IMR-90 (cell line): ENCODE measurements around the gene RHOF. TPM values are rescaled to one million over a fixed set of nuclear protein-coding genes. Genes with fewer than 3 reads are reported as not detected.

Source experiments
- polyA plus RNA-seq, 3 experiments: library from polyadenylated mRNA; depleted of rRNA; stranded (reverse); fragments of >200 nt; gene quantifications; 2 replicates each; pipeline ENCODE4 v1.2.3, GENCODE V29; 2012; ENCODE audit warnings: low replicate concordance in 1 of 3
- total RNA-seq: library from RNA; depleted of rRNA; stranded (reverse); fragments of >200 nt; gene quantifications from 2 replicates; pipeline ENCODE4 v1.2.3, GENCODE V29; 2012; rRNA removed

The RHOF gene
- total and polyA plus RNA-seq, 2 of the 4 experiments (the other 2 are of a cell fraction) = 3.0 to 5.1 TPM

Other genes with a start within 250 kb of the RHOF start
- 21.1 and 24.2 TPM in 2 replicates for gene KDM2B, start 212.7 kb downstream of the RHOF start, total RNA-seq
- gene KDM2B, start 212.7 kb downstream of the RHOF start, polyA plus RNA-seq (2012; rRNA removed) = 22.6 and 30.7 TPM in 2 replicates
- gene ORAI1, start 167.2 kb downstream of the RHOF start, total RNA-seq = 3.9 and 4.4 TPM in 2 replicates
- 22.7 and 31.1 TPM in 2 replicates for gene ORAI1, start 167.2 kb downstream of the RHOF start, polyA plus RNA-seq (2012; rRNA removed)
- gene MORN3, start 124.0 kb downstream of the RHOF start, total RNA-seq = 0.18 and 0.28 TPM in 2 replicates
- 0.22 and 0.37 TPM in 2 replicates for gene MORN3, start 124.0 kb downstream of the RHOF start, polyA plus RNA-seq (2012; rRNA removed)
- 9.2 and 10.6 TPM in 2 replicates for gene TMEM120B, start 80.9 kb downstream of the RHOF start, total RNA-seq
- gene TMEM120B, start 80.9 kb downstream of the RHOF start, polyA plus RNA-seq (2012; rRNA removed) = 18.3 and 18.4 TPM in 2 replicates
- gene SETD1B, start 10.3 kb upstream of the RHOF start, total RNA-seq = 0.83 and 0.90 TPM in 2 replicates
- gene SETD1B, start 10.3 kb upstream of the RHOF start, polyA plus RNA-seq (2012; rRNA removed) = 5.1 and 5.5 TPM in 2 replicates
- 0.18 TPM in 1 of 2 replicates, not detected in the other for gene HPD, start 65.2 kb upstream of the RHOF start, total RNA-seq
- gene HPD, start 65.2 kb upstream of the RHOF start, polyA plus RNA-seq (2012; rRNA removed) = 0.14 and 0.15 TPM in 2 replicates
- gene PSMD9, start 95.1 kb upstream of the RHOF start, total RNA-seq = 142 and 156 TPM in 2 replicates
- 135 and 138 TPM in 2 replicates for gene PSMD9, start 95.1 kb upstream of the RHOF start, polyA plus RNA-seq (2012; rRNA removed)
- 9.1 and 9.4 TPM in 2 replicates for gene CFAP251, start 124.9 kb upstream of the RHOF start, total RNA-seq
- 6.8 and 7.8 TPM in 2 replicates for gene CFAP251, start 124.9 kb upstream of the RHOF start, polyA plus RNA-seq (2012; rRNA removed)
- gene BCL7A, start 228.2 kb upstream of the RHOF start, total RNA-seq = 5.6 and 6.1 TPM in 2 replicates
- 7.9 and 8.6 TPM in 2 replicates for gene BCL7A, start 228.2 kb upstream of the RHOF start, polyA plus RNA-seq (2012; rRNA removed)